H1 (cell line): ENCODE measurements around the gene SEL1L3. TPM values are rescaled to one million over a fixed set of nuclear protein-coding genes. Genes with fewer than 3 reads are reported as not detected.

Source experiments
- CTCF ChIA-PET: fragments of 300-600 bp; sonication (Branson Sonifier 250); formaldehyde crosslinking; loops from one replicate; lab custom pipeline; 2021; ENCODE audit not compliant: partially characterized antibody; lab: Charles Lee
- POLR2A ChIA-PET: fragments of 300-600 bp; sonication (Branson Sonifier 250); formaldehyde crosslinking; loops from one replicate; lab custom pipeline; 2021; ENCODE audit warnings: inconsistent platforms; ENCODE audit not compliant: partially characterized antibody; lab: Charles Lee
- DNase-seq, 2 experiments: peaks; one replicate each; pipeline versions ENCODE4 v3.0.0 to v3.0.0-alpha.2; 2010 to 2022; ENCODE audit warnings: low spot score in 2 of 2, low read depth in 1 of 2, mixed read lengths in 1 of 2
- FAIRE-seq: peaks from 2 replicates; lab custom pipeline; 2011; peaks lifted over from hg19 to GRCh38; lab: Jason Lieb, UNC
- H2AFZ ChIP-seq: 2 replicates; pipeline ENCODE4 v1.8.1; 2012; ENCODE audit warnings: low read length, inconsistent platforms
- H2AK5ac ChIP-seq: 2 replicates; pipeline ENCODE4 v1.6.1; 2013; ENCODE audit warnings: low read depth, low read length
- H2BK120ac ChIP-seq: replicated peaks from 2 replicates; pipeline ENCODE3; 2013; ENCODE audit warnings: low read depth, low read length, inconsistent platforms
- H2BK12ac ChIP-seq: 2 replicates; pipeline ENCODE4 v1.6.1; 2013; ENCODE audit warnings: low read depth, low read length
- H2BK15ac ChIP-seq: 2 replicates; pipeline ENCODE4 v1.6.1; 2013; ENCODE audit warnings: low read length
- H2BK20ac ChIP-seq: 2 replicates; pipeline ENCODE4 v1.6.1; 2013; ENCODE audit warnings: low read length
- H2BK5ac ChIP-seq: 2 replicates; pipeline ENCODE4 v1.6.1; 2013; ENCODE audit warnings: low read depth, low read length
- H3K14ac ChIP-seq: 2 replicates; pipeline ENCODE4 v1.6.1; 2013; ENCODE audit warnings: inconsistent platforms; ENCODE audit not compliant: insufficient read length
- H3K18ac ChIP-seq: 2 replicates; pipeline ENCODE4 v1.6.1; 2013; ENCODE audit warnings: low read length; ENCODE audit errors: extremely low read depth
- H3K23ac ChIP-seq: 2 replicates; pipeline ENCODE4 v1.6.1; 2013; ENCODE audit warnings: inconsistent platforms; ENCODE audit not compliant: insufficient read length
- H3K23me2 ChIP-seq: 2 replicates; pipeline ENCODE4 v1.6.1; 2013; ENCODE audit warnings: low read depth, low read length
- H3K27ac ChIP-seq: 2 replicates; pipeline ENCODE4 v1.6.1; 2011; ENCODE audit warnings: low read depth, low read length, inconsistent platforms
- H3K27me3 ChIP-seq, 4 experiments: replicated peaks in 1 of 4; 1 replicate in 1 of 4; 2 replicates in 3 of 4; pipeline versions ENCODE4 v1.6.1 to v1.8.1; 2011 to 2013; ENCODE audit warnings: low read length in 3 of 4, mild to moderate bottlenecking in 3 of 4, inconsistent platforms in 2 of 4, mixed read lengths in 2 of 4, moderate library complexity in 1 of 4; ENCODE audit not compliant: control insufficient read depth in 3 of 4, insufficient read depth in 3 of 4; ENCODE audit errors: extremely low read depth in 1 of 4
- H3K36me3 ChIP-seq, 4 experiments: 2 replicates each; pipeline versions ENCODE4 v1.6.1 to v1.8.1; 2011 to 2013; ENCODE audit warnings: mild to moderate bottlenecking in 4 of 4, low read length in 3 of 4, moderate library complexity in 2 of 4, control low read depth in 1 of 4, inconsistent platforms in 1 of 4; ENCODE audit not compliant: insufficient read depth in 4 of 4, control insufficient read depth in 2 of 4
- H3K4ac ChIP-seq: replicated peaks from 2 replicates; pipeline ENCODE3; 2013; ENCODE audit warnings: low read length, low read depth, mixed read lengths, inconsistent platforms; ENCODE audit not compliant: insufficient read length
- H3K4me1 ChIP-seq, 4 experiments: replicated peaks in 1 of 4; 1 replicate in 1 of 4; 2 replicates in 3 of 4; pipeline versions ENCODE4 v1.6.1 to v1.8.1; 2011 to 2013; ENCODE audit warnings: low read length in 3 of 4, inconsistent platforms in 2 of 4, mixed read lengths in 1 of 4; ENCODE audit not compliant: insufficient read depth in 4 of 4, control insufficient read depth in 3 of 4
- H3K4me2 ChIP-seq, 2 experiments: 2 replicates each; pipeline versions ENCODE4 v1.6.1 to v1.8.1; 2011 to 2013; ENCODE audit warnings: low read depth in 2 of 2, low read length in 2 of 2, control low read depth in 1 of 2, inconsistent platforms in 1 of 2, mild to moderate bottlenecking in 1 of 2; ENCODE audit not compliant: insufficient read depth in 1 of 2
- H3K4me3 ChIP-seq, 4 experiments: fragments of 200-600, 300-600 bp in 1 of 4; sonication (generic), shearing (Covaris generic), sonication (Bioruptor Twin) in 1 of 4; 2 replicates each; pipeline versions ENCODE4 v1.5.1 to v1.8.1; 2011 to 2016; ENCODE audit warnings: low read length in 4 of 4, low read depth in 3 of 4, control low read depth in 2 of 4, inconsistent platforms in 2 of 4, mild to moderate bottlenecking in 2 of 4, mixed read lengths in 1 of 4, moderate library complexity in 1 of 4; ENCODE audit not compliant: insufficient read depth in 2 of 4; ENCODE audit errors: extremely low read depth in 1 of 4
- H3K56ac ChIP-seq: replicated peaks from 2 replicates; pipeline ENCODE3; 2013; ENCODE audit warnings: low read depth, mild to moderate bottlenecking, mixed read lengths, low read length, inconsistent platforms; ENCODE audit not compliant: insufficient read length
- H3K79me1 ChIP-seq: 2 replicates; pipeline ENCODE4 v1.6.1; 2013; ENCODE audit warnings: low read depth, low read length, control low read depth
- H3K79me2 ChIP-seq, 2 experiments: 2 replicates each; pipeline versions ENCODE4 v1.6.1 to v1.8.1; 2012 to 2013; ENCODE audit warnings: low read length in 2 of 2, mild to moderate bottlenecking in 2 of 2, inconsistent platforms in 1 of 2; ENCODE audit not compliant: insufficient read depth in 2 of 2, control insufficient read depth in 1 of 2
- H3K9ac ChIP-seq, 4 experiments: replicated peaks in 1 of 4; 1 replicate in 1 of 4; 2 replicates in 3 of 4; pipeline versions ENCODE4 v1.6.1 to v1.8.1; 2011 to 2013; ENCODE audit warnings: low read depth in 3 of 4, low read length in 3 of 4, control low read depth in 2 of 4, mild to moderate bottlenecking in 2 of 4, moderate library complexity in 2 of 4, inconsistent platforms in 1 of 4; ENCODE audit errors: extremely low read depth in 1 of 4
- H3K9me3 ChIP-seq, 2 experiments: 2 replicates each; pipeline versions ENCODE4 v1.6.1 to v1.8.1; 2012 to 2013; ENCODE audit warnings: mild to moderate bottlenecking in 2 of 2, moderate library complexity in 2 of 2, control low read depth in 1 of 2, inconsistent platforms in 1 of 2, low read depth in 1 of 2, low read length in 1 of 2, mixed read lengths in 1 of 2; ENCODE audit not compliant: insufficient read depth in 2 of 2
- H4K20me1 ChIP-seq, 2 experiments: replicated peaks in 1 of 2; 2 replicates each; pipeline versions ENCODE3 to v1.8.1; 2011 to 2013; ENCODE audit warnings: inconsistent platforms in 2 of 2, low read length in 2 of 2, mild to moderate bottlenecking in 1 of 2; ENCODE audit not compliant: insufficient read depth in 2 of 2, control insufficient read depth in 1 of 2
- H4K5ac ChIP-seq: 2 replicates; pipeline ENCODE4 v1.6.1; 2013; ENCODE audit warnings: low read length, low read depth, mixed read lengths, inconsistent platforms; ENCODE audit not compliant: insufficient read length
- H4K8ac ChIP-seq: 2 replicates; pipeline ENCODE4 v1.8.0; 2013; ENCODE audit warnings: mild to moderate bottlenecking, moderate library complexity, low read length, inconsistent platforms; ENCODE audit not compliant: insufficient read depth; ENCODE audit errors: extremely low read depth
- H4K91ac ChIP-seq: replicated peaks from 2 replicates; pipeline ENCODE3; 2013; ENCODE audit warnings: low read length, mixed read lengths, inconsistent platforms; ENCODE audit not compliant: insufficient read length
- ASH2L ChIP-seq: fragments of 200-600, 300-600 bp; sonication (generic); IDR thresholded peaks from one replicate; pipeline ENCODE4 v1.7.1; 2017; ENCODE audit warnings: low read length
- BRCA1 ChIP-seq: IDR thresholded peaks from 2 replicates; pipeline ENCODE4 v1.6.1; 2012; ENCODE audit warnings: low read depth, low read length, improper control_type of control experiment
- EZH2 ChIP-seq: fragments of 200-600 bp; sonication (generic); IDR thresholded peaks from 2 replicates; pipeline ENCODE4 v1.7.1; 2012; ENCODE audit warnings: low read depth, mild to moderate bottlenecking, moderate library complexity, low read length, inconsistent platforms; ENCODE audit not compliant: severe bottlenecking
- GTF2F1 ChIP-seq: IDR thresholded peaks from 2 replicates; pipeline ENCODE4 v1.6.1; 2012; ENCODE audit warnings: low read depth, low read length, improper control_type of control experiment, borderline replicate concordance
- JUND ChIP-seq: IDR thresholded peaks from 2 replicates; pipeline ENCODE4 v1.6.1; 2011; ENCODE audit warnings: mild to moderate bottlenecking, improper control_type of control experiment, low read length
- KDM5A ChIP-seq: fragments of 200-600 bp; IDR thresholded peaks from 2 replicates; pipeline ENCODE4 v1.7.1; 2012; ENCODE audit warnings: mild to moderate bottlenecking, low read length, inconsistent platforms, mixed read lengths
- POU5F1 ChIP-seq: IDR thresholded peaks from 2 replicates; pipeline ENCODE4 v1.6.1; 2011; ENCODE audit warnings: low read depth, mild to moderate bottlenecking, low read length, moderate library complexity
- RFX5 ChIP-seq: IDR thresholded peaks from 2 replicates; pipeline ENCODE4 v1.6.1; 2011; ENCODE audit warnings: low read depth, low read length, improper control_type of control experiment, borderline replicate concordance
- RNF2 ChIP-seq: fragments of 200-900, 300-1000 bp; sonication (generic); IDR thresholded peaks from 2 replicates; pipeline ENCODE4 v1.7.1; 2016; ENCODE audit warnings: borderline replicate concordance, low read depth, mild to moderate bottlenecking, antibody characterized with exemption, low read length; ENCODE audit not compliant: poor library complexity, severe bottlenecking; ENCODE audit errors: missing control alignments
- SIN3A ChIP-seq, 2 experiments: IDR thresholded peaks in 1 of 2; conservative IDR thresholded peaks in 1 of 2; 2 replicates each; pipeline ENCODE4 v1.6.1; 2011 to 2012; ENCODE audit warnings: low read length in 2 of 2, improper control_type of control experiment in 1 of 2, low read depth in 1 of 2, mild to moderate bottlenecking in 1 of 2
- SP1 ChIP-seq: IDR thresholded peaks from 2 replicates; pipeline ENCODE4 v1.6.1; 2011; ENCODE audit warnings: low read depth, low read length
- SP2 ChIP-seq: IDR thresholded peaks from 2 replicates; pipeline ENCODE4 v1.6.1; 2012; ENCODE audit warnings: mild to moderate bottlenecking, low read length, inconsistent platforms
- TBP ChIP-seq: IDR thresholded peaks from 2 replicates; pipeline ENCODE4 v1.6.1; 2011; ENCODE audit warnings: low read depth, low read length, improper control_type of control experiment
- WGBS, 2 experiments: shearing (Covaris generic) in 1 of 2; methylation state at CpG; one replicate each; pipeline versions ENCODE4 v1.1.6 to v1.1.7; 2013 to 2015; ENCODE audit warnings: low lambda C conversion rate in 2 of 2, mixed read lengths in 2 of 2, inconsistent platforms in 1 of 2, low coverage in 1 of 2, missing lambda C conversion rate in 1 of 2; ENCODE audit not compliant: insufficient replicate concordance in 2 of 2, insufficient coverage in 1 of 2, insufficient read length in 1 of 2; ENCODE audit errors: extremely low coverage in 1 of 2, missing lambda C conversion rate in 1 of 2; 5-methylcytosine and 5-hydroxymethylcytosine counted together
- polyA plus RNA-seq, 7 experiments: library from polyadenylated mRNA; depleted of rRNA in 3 of 7; stranded (reverse) in 5 of 7; unstranded in 2 of 7; fragments of >200 nt in 5 of 7; fragments of 200-250 nt in 2 of 7; gene quantifications; 1 replicate in 5 of 7; 2 replicates in 1 of 7; 4 replicates in 1 of 7; pipeline versions ENCODE4 v1.2.1 to v1.2.3, GENCODE V29; 2011 to 2013; ENCODE audit warnings: missing spikeins in 2 of 7, mixed read lengths in 2 of 7
- total RNA-seq: library from RNA; stranded (reverse); fragmentation: NEBNext Ultra II Directional; extraction: Animal tissue kit (Norgen Biotek cat#: 25700); gene quantifications from 2 replicates; pipeline ENCODE4 v1.2.1, GENCODE V29; 2021

The SEL1L3 gene
- total and polyA plus RNA-seq, 2 of the 8 experiments (the other 6 are each of a cell fraction or from before 2014, with no cell fraction given): 18.2 to 54.0 TPM

DNA sequence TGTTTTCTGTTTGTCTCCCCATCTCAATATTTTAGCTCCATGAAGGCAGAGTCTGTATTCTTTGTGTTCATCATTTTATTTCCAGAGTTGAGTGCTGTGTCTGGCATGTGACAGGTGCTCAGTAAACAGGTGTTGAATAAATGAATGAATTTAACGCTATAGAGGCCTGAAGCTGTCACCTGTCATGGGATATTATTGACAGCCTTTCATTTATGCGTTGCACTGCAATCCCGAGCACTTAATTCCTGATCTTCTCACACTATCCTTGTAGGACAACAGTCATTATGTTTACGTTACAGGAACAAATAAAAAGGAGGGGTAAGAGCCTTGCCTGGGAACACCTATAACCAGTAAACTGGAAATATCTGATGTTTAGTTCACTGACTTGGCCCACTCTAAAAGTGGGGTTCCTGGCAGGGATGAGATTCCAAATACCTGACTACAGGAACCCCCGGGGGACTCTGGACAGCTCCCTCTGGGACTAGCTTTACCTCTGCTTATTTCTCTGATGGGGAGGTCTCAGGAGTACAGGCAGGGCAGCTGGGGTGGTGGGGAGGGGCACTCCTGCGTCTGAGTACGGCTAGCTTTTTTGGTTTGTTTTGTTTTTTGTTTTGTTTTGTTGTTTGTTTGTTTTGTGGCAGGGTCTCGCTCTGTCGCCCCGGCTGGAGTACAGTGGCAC is 36.6 kb downstream of the SEL1L3 start:
- H2BK15ac ChIP-seq: no peak overlapping the region
- no peak overlapping the region for H4K91ac ChIP-seq
- ChIA-PET POLR2A (interaction anchor here (1.5 kb wide), 1 partner anchor 11 kb away, joined by 3 read pairs; no protein-coding TSS in a partner anchor), CTCF (interaction anchor here (0.6 to 2.1 kb wide), 5 partner anchors 9 to 263 kb away, joined by 3 to 7 read pairs (median 3); no protein-coding TSS in a partner anchor)
- no peak overlapping the region for H4K5ac ChIP-seq
- no peak overlapping the region for H3K4me2 ChIP-seq
- whole genome bisulfite sequencing, 2 experiments: 89% methylated on average over 10 of the region's 10 CpGs; no CpG with 5 or more reads in 1 of the 2 experiments
- no peak overlapping the region for H2BK5ac ChIP-seq
- H3K4ac ChIP-seq: no peak overlapping the region
- no peak overlapping the region for H3K9ac ChIP-seq
- no peak overlapping the region for H2BK120ac ChIP-seq
- H3K56ac ChIP-seq: no peak overlapping the region
- no peak overlapping the region for H3K23ac ChIP-seq
- no peak overlapping the region for H2BK20ac ChIP-seq
- no peak overlapping the region for H4K8ac ChIP-seq
- no peak overlapping the region for H2BK12ac ChIP-seq
- H3K4me3 ChIP-seq: no peak overlapping the region
- no peak overlapping the region for H2AFZ ChIP-seq
- 0 out of 2 replicates have a peak, but pooled peaks cover 3% of the 10 kb centered on the region for H3K79me1 ChIP-seq
- peaks cover 0 to 13% (median 2%) of the 10 kb centered on the region in 4 experiments; a peak in 5 of 8 replicates for H3K36me3 ChIP-seq
- no peaks in the 10 kb centered on the region for H3K27me3 ChIP-seq
- H4K20me1 ChIP-seq: no peaks in the 10 kb centered on the region
- FAIRE-seq: no peak
- H3K79me2 ChIP-seq: no peaks in the 10 kb centered on the region
- no peak overlapping the region for H3K27ac ChIP-seq
- DNase-seq: no peak
- no peaks in the 10 kb centered on the region for H3K9me3 ChIP-seq
- no peak overlapping the region for H3K18ac ChIP-seq
- no peaks in the 10 kb centered on the region for H3K23me2 ChIP-seq
- H2AK5ac ChIP-seq: no peak overlapping the region
- no peak overlapping the region for H3K14ac ChIP-seq
- H3K4me1 ChIP-seq: peaks cover 3 to 12% (median 7%) of the 10 kb centered on the region in 4 experiments; a peak in 3 of 7 replicates
- TF ChIP-seq KDM5A (no peak), RFX5 (no peak), EZH2 (no peak), GTF2F1 (no peak), BRCA1 (no peak), SIN3A (conservative IDR thresholded peaks at IDR 0.05 in 1 of 2, IDR thresholded peaks at IDR 0.05 in 1 of 2; ENCODE audit: low read depth in 1 of 2, low read length in 2 of 2) (no peak), JUND (no peak), ASH2L (no peak), POU5F1 (no peak), RNF2 (no peak), TBP (no peak), SP2 (no peak), SP1 (no peak)
